Colonic mucosa (tissue), 4 donors: ENCODE results near the gene CHST8. TPM values are rescaled to one million over a fixed set of nuclear protein-coding genes. Genes with fewer than 3 reads are reported as not detected.

ENCODE experiments used
- DNase-seq: peaks from one replicate; pipeline ENCODE4 v3.0.0-alpha.2; 2020
- H3K27ac ChIP-seq: fragments of 200-600 bp; one replicate; pipeline ENCODE4 v1.8.0; 2021
- H3K27me3 ChIP-seq: fragments of 200-600 bp; one replicate; pipeline ENCODE4 v1.8.0; 2021
- H3K36me3 ChIP-seq: fragments of 200-600 bp; one replicate; pipeline ENCODE4 v1.8.0; 2021
- H3K4me1 ChIP-seq: fragments of 200-600 bp; one replicate; pipeline ENCODE4 v1.8.0; 2021; ENCODE audit warnings: mild to moderate bottlenecking
- H3K4me3 ChIP-seq: fragments of 200-600 bp; one replicate; pipeline ENCODE4 v1.8.0; 2021
- H3K9ac ChIP-seq, 2 donors: one replicate each; pipeline ENCODE4 v1.7.0; 2013; ENCODE audit warnings: control low read depth in 2 of 2, low read depth in 2 of 2, low read length in 2 of 2
- H3K9me3 ChIP-seq: fragments of 200-600 bp; one replicate; pipeline ENCODE4 v1.8.0; 2021
- intact Hi-C: fragments of 100-400 bp; cut with DNase I; formaldehyde crosslinking; loops from one replicate; pipeline ENCODE4 v1.14.1; 2022
- total RNA-seq, 2 donors: library from RNA; stranded (reverse); fragmentation: NEBNext Ultra II Directional in 1 of 2; extraction: Animal tissue kit (Norgen Biotek cat#: 25700) in 1 of 2; gene quantifications; one replicate each; pipeline ENCODE4 v1.2.1, GENCODE V29; 2021
- TF ChIP-seq, protein P1 (sequence below): fragments of 200-600 bp; IDR thresholded peaks from one replicate; pipeline ENCODE4 v1.8.0; 2022; ENCODE audit warnings: antibody characterized with exemption, mild to moderate bottlenecking
- donor health status: healthy.
- donor health status: DM: no; HTN: no; CAD: no.
- donor health status: DM: no; HTN: no; CAD: no.

The CHST8 gene
- total RNA-seq, 2 donors from 2014 or later = not detected

DNA sequence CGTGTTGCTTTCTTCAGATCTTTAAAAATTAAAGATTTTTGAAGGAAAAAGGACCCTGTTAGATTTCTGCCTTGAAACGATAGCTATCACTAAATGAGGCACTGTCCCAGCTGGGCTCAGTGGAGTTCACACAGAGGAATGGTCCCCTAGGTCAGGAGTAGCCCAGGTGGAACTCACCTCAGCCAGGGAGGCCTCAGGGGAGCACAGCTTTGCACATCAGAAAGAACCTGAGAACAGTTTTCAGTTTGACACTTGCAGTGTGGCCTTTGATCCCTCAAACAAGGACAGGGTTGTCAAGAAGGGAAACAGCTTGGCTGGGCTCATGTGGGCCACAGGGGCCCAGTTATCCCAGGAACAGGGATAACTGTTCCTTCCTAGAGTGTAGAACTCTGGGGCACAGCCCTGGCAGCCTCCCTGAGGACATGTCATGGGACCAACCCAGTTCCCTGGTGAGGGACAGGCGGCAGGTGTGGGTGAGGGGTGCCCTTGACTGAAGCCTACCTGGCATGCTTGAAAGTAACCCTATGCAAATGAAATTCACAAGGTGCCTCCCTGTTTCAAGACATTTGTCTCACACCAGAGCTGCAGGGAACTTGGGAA is 59.4 kb downstream of the CHST8 start:
- H3K9me3 ChIP-seq = no peaks in the 10 kb centered on the region
- no peak overlapping the region for H3K4me3 ChIP-seq
- DNase-seq = no peak
- intact Hi-C loops = no loop called here
- no peaks in the 10 kb centered on the region for H3K4me1 ChIP-seq
- no peak overlapping the region for H3K9ac ChIP-seq
- no peaks in the 10 kb centered on the region for H3K27me3 ChIP-seq
- TF ChIP-seq, protein P1, sequence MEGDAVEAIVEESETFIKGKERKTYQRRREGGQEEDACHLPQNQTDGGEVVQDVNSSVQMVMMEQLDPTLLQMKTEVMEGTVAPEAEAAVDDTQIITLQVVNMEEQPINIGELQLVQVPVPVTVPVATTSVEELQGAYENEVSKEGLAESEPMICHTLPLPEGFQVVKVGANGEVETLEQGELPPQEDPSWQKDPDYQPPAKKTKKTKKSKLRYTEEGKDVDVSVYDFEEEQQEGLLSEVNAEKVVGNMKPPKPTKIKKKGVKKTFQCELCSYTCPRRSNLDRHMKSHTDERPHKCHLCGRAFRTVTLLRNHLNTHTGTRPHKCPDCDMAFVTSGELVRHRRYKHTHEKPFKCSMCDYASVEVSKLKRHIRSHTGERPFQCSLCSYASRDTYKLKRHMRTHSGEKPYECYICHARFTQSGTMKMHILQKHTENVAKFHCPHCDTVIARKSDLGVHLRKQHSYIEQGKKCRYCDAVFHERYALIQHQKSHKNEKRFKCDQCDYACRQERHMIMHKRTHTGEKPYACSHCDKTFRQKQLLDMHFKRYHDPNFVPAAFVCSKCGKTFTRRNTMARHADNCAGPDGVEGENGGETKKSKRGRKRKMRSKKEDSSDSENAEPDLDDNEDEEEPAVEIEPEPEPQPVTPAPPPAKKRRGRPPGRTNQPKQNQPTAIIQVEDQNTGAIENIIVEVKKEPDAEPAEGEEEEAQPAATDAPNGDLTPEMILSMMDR = no peak
- H3K36me3 ChIP-seq = no peaks in the 10 kb centered on the region
- H3K27ac ChIP-seq = no peak overlapping the region

DNA sequence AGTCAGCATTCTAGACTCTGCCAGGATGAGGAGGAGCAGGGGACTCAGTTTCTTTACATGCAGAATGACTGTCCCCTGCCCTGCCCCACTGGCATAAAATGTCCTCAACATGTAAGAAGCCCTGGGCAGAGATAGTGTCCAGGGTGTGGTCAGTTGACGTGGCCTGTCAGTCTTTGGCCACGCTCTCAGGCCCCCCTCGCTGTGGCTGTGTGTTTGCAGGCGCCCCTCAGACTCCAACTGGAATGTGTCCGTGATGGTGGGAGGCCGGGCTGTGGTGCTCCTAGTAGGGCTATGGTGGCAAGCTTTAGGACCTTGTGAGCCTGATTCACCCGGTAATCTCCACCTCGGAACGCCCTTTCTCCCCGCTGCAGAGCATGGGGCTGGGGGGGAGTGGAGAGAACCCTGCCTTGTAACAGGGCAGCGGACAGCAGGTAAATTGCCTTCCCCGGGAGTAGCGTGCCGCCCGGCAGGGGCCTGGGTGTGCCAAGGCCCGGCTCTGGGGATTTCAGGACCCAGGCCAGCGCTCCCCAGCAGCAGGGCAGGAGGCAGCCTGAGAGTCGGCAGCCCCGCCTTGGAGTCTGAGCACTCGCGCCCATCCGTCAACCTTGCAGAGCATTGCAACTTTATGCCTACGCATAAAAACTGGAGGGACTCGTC is 62.3 kb downstream of the CHST8 start:
- H3K4me3 ChIP-seq = no peak overlapping the region
- no peaks in the 10 kb centered on the region for H3K27me3 ChIP-seq
- intact Hi-C loops = no loop called here
- no peaks in the 10 kb centered on the region for H3K36me3 ChIP-seq
- TF ChIP-seq, protein P1 = no peak
- H3K27ac ChIP-seq = no peak overlapping the region
- DNase-seq = no peak
- no peaks in the 10 kb centered on the region for H3K4me1 ChIP-seq
- H3K9ac ChIP-seq = no peak overlapping the region
- no peaks in the 10 kb centered on the region for H3K9me3 ChIP-seq

DNA sequence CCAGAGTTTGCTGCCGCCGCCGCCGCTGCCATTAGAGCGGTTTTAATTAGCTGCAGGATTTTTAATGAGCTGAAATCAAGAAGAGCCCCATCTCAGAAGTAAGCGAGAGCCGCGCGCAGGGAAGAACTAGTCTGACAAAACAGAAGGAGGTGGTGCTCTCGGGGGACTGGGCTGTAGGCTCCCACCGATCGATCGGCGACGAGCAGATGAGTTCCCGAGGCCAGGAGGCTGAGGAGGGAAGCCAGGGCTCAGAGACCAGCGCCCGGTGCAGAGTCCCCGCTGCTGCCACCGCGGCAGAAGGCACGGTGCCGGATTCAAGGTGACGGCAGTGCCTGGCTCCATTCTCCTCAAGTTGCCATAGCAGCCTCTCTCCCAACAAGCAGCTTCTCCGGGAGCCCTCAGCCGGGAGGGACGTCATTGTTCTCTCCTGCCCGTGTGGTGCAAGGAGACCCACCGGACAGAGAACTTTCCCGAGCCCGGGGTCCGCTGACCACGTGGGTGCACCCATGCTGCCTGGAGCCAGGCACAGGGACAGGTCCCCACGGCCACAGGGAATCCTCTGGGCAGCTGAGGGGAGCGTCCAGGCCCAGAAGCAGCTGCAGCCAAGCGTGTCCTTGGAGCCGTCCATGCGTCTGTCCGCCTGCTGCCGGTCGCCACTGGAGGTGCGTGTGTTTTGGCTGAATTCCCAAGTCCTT is 62.9 kb downstream of the CHST8 start:
- Histone ChIP-seq H3K4me3 (no peak overlapping the region), H3K27me3 (no peaks in the 10 kb centered on the region), H3K9me3 (no peaks in the 10 kb centered on the region), H3K27ac (no peak overlapping the region), H3K9ac (no peak overlapping the region), H3K4me1 (no peaks in the 10 kb centered on the region), H3K36me3 (no peaks in the 10 kb centered on the region)
- DNase-seq = no peak
- intact Hi-C loops = no loop called here
- TF ChIP-seq, protein P1 = no peak

DNA sequence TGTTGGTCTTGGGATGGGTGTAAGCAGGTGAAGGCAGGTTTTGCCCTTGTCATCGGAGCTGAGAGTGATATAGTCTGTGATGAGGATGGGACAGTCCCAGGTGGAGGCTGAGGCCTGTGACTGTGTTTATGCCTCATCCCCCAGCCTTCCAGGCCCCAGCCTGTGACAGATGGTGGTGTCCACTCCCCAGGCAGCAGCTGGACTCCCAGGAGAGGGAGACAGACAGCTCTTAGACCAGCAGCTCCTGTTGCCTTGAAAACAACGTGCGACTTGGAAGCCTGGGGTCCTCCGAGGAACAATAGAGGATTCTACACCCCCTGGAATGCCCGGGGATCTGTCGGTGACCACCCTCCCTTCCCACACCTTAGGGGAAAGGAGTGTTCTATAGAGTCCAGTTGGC is 63.8 kb downstream of the CHST8 start:
- TF ChIP-seq, protein P1 = no peak
- intact Hi-C loops = no loop called here
- Histone ChIP-seq H3K4me3 (no peak overlapping the region), H3K27ac (no peak overlapping the region), H3K9ac (no peak overlapping the region), H3K36me3 (no peaks in the 10 kb centered on the region), H3K9me3 (no peaks in the 10 kb centered on the region), H3K27me3 (no peaks in the 10 kb centered on the region), H3K4me1 (no peaks in the 10 kb centered on the region)
- no peak for DNase-seq

DNA sequence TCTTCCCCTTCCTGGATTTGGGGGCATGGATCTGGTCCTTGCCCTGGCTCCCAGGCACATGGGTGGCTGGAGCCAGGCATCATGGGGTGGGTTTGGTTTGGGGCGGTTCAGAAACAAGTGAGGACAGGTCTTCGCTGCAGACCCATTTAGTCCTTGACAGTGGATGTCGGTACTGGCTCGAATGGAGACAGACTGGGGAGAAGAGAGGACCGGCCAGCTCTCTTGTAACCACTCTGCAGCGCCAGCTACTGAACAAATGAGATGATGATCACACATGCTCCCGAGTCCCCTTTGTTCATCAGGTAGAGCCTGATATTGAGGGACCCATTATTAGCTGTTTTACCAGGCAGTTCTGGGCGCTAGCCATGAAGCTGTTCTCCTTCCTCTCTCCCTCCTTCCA is 64.5 kb downstream of the CHST8 start:
- H3K9ac ChIP-seq = no peak overlapping the region
- H3K36me3 ChIP-seq = no peaks in the 10 kb centered on the region
- no peaks in the 10 kb centered on the region for H3K4me1 ChIP-seq
- TF ChIP-seq, protein P1 = no peak
- H3K9me3 ChIP-seq = no peaks in the 10 kb centered on the region
- intact Hi-C loops = no loop called here
- DNase-seq = no peak
- H3K4me3 ChIP-seq = no peak overlapping the region
- H3K27ac ChIP-seq = no peak overlapping the region
- H3K27me3 ChIP-seq = no peaks in the 10 kb centered on the region
